Stimulated activated CD8-positive, alpha-beta memory T cell treated with anti-CD3 and anti-CD28 coated beads, Interleukin-2, amount 100 ng/mL, for 1 hour (primary cell): ENCODE data around the gene TOMT.
"Not testable (repeated sequence)": the region's sequence is repeated elsewhere in the genome, so short reads cannot be mapped to it uniquely, and the experiment has no call there.

Source experiments
- DNase-seq, 2 donors: peaks; one replicate each; pipeline ENCODE4 v3.0.0-alpha.2; 2020; ENCODE audit warnings: low read depth in 2 of 2

TOMT gene

GRCh38 chr11:72125956-72126355 is 20.2 kb downstream of the TOMT start:
- DNase-seq: no peak

GRCh38 chr11:72127923-72128322 is 22.2 kb downstream of the TOMT start:
- no peak for DNase-seq

- DNase-seq: no peak
These were observed 23.7 kb downstream of the TOMT start for GRCh38 chr11:72129381-72129780.

- no peak for DNase-seq
These were observed 26.9 kb downstream of the TOMT start for GRCh38 chr11:72132646-72133045.

GRCh38 chr11:72135473-72135872 is 29.7 kb downstream of the TOMT start, which contains the start of gene FOLR3:
TSS of gene FOLR3 (plus strand) at chr11:72135725. CDS start at chr11:72135953, 228 bp downstream.
- DNase-seq: not testable (repeated sequence)

GRCh38 chr11:72135891-72136683 is 30.4 kb downstream of the TOMT start:
- no peak for DNase-seq

- no peak for DNase-seq
These were observed 31.0 kb downstream of the TOMT start for GRCh38 chr11:72136684-72137262.

GRCh38 chr11:72138821-72139390 is 33.2 kb downstream of the TOMT start:
- DNase-seq: no peak

GRCh38 chr11:72139500-72139899 is 33.8 kb downstream of the TOMT start:
- no peak for DNase-seq

- DNase-seq: no peak
These were observed 34.9 kb downstream of the TOMT start for GRCh38 chr11:72140661-72141060.

GRCh38 chr11:72141066-72141465 is 35.3 kb downstream of the TOMT start:
- no peak for DNase-seq

- DNase-seq: not testable (repeated sequence)
These were observed 36.4 kb downstream of the TOMT start for GRCh38 chr11:72142086-72142485.

GRCh38 chr11:72142543-72142942 is 36.8 kb downstream of the TOMT start:
- DNase-seq: not testable (repeated sequence)

GRCh38 chr11:72144807-72145565 is 39.3 kb downstream of the TOMT start:
- DNase-seq: no peak

- DNase-seq: no peak
These were observed 40.9 kb downstream of the TOMT start for GRCh38 chr11:72146625-72147024.

GRCh38 chr11:72150882-72151281 is 45.2 kb downstream of the TOMT start:
- no peak for DNase-seq

GRCh38 chr11:72153874-72154273 is 48.1 kb downstream of the TOMT start:
- DNase-seq: not testable (repeated sequence)

- no peak for DNase-seq
These were observed 49.1 kb downstream of the TOMT start for GRCh38 chr11:72154816-72155215.

- no peak for DNase-seq
These were observed 50.0 kb downstream of the TOMT start for GRCh38 chr11:72155751-72156150.

- DNase-seq: no peak
These were observed 51.4 kb downstream of the TOMT start for GRCh38 chr11:72157131-72157530.
